A673 (cell line): Measurements from ENCODE around the gene NUDC.

ENCODE experiments used
- EZH2 ChIP-seq: fragments of 200-600 bp; sonication (generic); IDR thresholded peaks from 2 replicates; pipeline ENCODE4 v1.6.1; 2017; ENCODE audit warnings: borderline replicate concordance, low read depth, mild to moderate bottlenecking, mixed read lengths, antibody characterized with exemption, low read length; ENCODE audit not compliant: poor library complexity, severe bottlenecking
- TF ChIP-seq, protein P1 (sequence below): fragments of 300-800, 200-600 bp; sonication (generic); conservative IDR thresholded peaks from 2 replicates; pipeline ENCODE4 v1.5.1; 2017; ENCODE audit warnings: low read depth, mild to moderate bottlenecking, antibody characterized with exemption, low read length, moderate library complexity, mixed read lengths

DNA sequence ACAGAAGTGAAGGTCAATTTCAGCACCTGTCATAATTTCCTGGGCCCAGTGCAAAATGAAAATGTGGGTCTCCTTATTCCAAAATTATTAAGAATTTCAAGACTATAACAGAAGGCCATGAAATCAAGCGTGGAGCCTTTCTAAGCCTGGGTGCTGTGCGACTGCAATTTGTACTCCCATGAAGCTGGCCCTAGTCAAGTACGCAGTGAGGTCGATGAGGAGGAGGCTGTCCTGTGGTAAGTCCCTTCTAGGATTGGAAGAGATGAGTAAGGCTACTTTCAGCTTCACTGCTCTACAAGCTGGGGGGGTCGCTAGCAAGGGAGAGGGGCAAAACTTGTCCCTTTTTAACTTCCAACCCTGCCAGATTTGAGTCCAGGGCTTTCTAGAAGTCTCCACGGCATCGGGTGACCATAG lies 410 bp upstream of the NUDC start:
- TF ChIP-seq, protein P1, sequence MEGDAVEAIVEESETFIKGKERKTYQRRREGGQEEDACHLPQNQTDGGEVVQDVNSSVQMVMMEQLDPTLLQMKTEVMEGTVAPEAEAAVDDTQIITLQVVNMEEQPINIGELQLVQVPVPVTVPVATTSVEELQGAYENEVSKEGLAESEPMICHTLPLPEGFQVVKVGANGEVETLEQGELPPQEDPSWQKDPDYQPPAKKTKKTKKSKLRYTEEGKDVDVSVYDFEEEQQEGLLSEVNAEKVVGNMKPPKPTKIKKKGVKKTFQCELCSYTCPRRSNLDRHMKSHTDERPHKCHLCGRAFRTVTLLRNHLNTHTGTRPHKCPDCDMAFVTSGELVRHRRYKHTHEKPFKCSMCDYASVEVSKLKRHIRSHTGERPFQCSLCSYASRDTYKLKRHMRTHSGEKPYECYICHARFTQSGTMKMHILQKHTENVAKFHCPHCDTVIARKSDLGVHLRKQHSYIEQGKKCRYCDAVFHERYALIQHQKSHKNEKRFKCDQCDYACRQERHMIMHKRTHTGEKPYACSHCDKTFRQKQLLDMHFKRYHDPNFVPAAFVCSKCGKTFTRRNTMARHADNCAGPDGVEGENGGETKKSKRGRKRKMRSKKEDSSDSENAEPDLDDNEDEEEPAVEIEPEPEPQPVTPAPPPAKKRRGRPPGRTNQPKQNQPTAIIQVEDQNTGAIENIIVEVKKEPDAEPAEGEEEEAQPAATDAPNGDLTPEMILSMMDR = no peak
- no peak for TF ChIP-seq EZH2
